Lower leg skin (tissue), 4 donors: ENCODE results near the gene ELF1. TPM values are rescaled to one million over a fixed set of nuclear protein-coding genes. Genes with fewer than 3 reads are reported as not detected.
A peak's percentile ranks its signal among the peaks of the same experiment; 100 is the strongest.

Experiments
- DNase-seq, 2 donors: peaks; one replicate each; pipeline ENCODE4 v3.0.0-alpha.2; 2019; ENCODE audit warnings: low spot score in 2 of 2
- H3K4me3 ChIP-seq: fragments of 200-600 bp; sonication (generic); 2 replicates; pipeline ENCODE4 v1.5.1; 2017; ENCODE audit warnings: mild to moderate bottlenecking, low read depth; ENCODE audit not compliant: poor library complexity, severe bottlenecking
- POLR2A ChIP-seq, 2 donors: fragments of 450-650 bp; IDR thresholded peaks; one replicate each; pipeline ENCODE4 v1.6.1; 2016 to 2017; ENCODE audit warnings: antibody characterized with exemption in 2 of 2, mild to moderate bottlenecking in 1 of 2, moderate library complexity in 1 of 2
- WGBS, 2 donors: methylation state at CpG; one replicate each; pipeline ENCODE4 v1.1.5; 2018; 5-methylcytosine and 5-hydroxymethylcytosine counted together
- intact Hi-C: fragments of 100-400 bp; cut with DNase I; formaldehyde crosslinking; loops from one replicate; pipeline ENCODE4 v1.15.0; 2023; ENCODE audit warnings: low total_unique reads
- total RNA-seq, 4 donors: library from RNA; depleted of rRNA; stranded (reverse); fragments of >200 nt; gene quantifications; one replicate each; pipeline ENCODE4 v1.1.0, GENCODE V29; 2016
- TF ChIP-seq, protein P1 (sequence below), 3 donors: fragments of 450-650 bp; IDR thresholded peaks; one replicate each; pipeline ENCODE4 v1.5.1; 2016; ENCODE audit warnings: antibody characterized with exemption in 3 of 3, mild to moderate bottlenecking in 3 of 3, moderate library complexity in 2 of 3

ELF1 gene
- total RNA-seq, 4 donors from 2014 or later, result 112 to 137 (median 125) TPM

DNA sequence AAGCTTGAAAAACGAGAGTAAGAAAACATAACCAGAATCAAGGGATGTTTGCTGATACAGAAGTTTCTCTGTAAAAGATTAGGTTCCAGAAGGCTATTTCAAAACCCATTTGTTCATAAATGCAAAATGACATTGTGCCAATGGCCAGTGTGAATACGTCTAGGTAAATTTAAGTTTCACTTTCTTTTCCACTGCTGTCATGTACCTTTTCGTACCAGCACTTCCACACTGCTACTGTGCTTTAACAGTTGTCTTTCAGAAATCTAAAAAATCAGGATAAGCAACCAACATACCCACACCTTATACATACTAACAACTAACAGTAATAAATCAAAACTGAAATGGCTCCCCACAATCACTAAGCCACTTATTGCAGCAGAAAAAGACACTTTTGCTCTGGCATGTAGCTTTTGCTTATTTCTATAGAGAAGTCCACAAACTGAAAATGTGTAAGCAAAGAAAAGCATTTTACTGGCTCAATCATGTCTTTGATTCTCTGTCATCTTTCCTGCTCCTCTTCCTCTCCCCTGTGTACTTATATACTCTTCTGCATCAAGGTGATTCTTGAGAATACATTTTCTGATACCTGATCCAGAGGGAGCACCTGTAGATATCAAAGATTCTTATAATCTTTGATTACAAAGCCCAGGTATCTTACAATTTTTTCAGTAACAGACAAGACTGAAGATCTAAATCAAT, 34.3 kb downstream of the ELF1 start:
- WGBS, 2 donors, result 33 to 34% methylated on average over 3 of the region's 3 CpGs
- intact Hi-C loops, result no loop called here
- TF ChIP-seq, protein P1, sequence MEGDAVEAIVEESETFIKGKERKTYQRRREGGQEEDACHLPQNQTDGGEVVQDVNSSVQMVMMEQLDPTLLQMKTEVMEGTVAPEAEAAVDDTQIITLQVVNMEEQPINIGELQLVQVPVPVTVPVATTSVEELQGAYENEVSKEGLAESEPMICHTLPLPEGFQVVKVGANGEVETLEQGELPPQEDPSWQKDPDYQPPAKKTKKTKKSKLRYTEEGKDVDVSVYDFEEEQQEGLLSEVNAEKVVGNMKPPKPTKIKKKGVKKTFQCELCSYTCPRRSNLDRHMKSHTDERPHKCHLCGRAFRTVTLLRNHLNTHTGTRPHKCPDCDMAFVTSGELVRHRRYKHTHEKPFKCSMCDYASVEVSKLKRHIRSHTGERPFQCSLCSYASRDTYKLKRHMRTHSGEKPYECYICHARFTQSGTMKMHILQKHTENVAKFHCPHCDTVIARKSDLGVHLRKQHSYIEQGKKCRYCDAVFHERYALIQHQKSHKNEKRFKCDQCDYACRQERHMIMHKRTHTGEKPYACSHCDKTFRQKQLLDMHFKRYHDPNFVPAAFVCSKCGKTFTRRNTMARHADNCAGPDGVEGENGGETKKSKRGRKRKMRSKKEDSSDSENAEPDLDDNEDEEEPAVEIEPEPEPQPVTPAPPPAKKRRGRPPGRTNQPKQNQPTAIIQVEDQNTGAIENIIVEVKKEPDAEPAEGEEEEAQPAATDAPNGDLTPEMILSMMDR (IDR thresholded peaks at IDR 0.05), result no peak
- no peak for TF ChIP-seq POLR2A (IDR thresholded peaks at IDR 0.05)
- DNase-seq, result no peak
- no peak overlapping the region for H3K4me3 ChIP-seq

DNA sequence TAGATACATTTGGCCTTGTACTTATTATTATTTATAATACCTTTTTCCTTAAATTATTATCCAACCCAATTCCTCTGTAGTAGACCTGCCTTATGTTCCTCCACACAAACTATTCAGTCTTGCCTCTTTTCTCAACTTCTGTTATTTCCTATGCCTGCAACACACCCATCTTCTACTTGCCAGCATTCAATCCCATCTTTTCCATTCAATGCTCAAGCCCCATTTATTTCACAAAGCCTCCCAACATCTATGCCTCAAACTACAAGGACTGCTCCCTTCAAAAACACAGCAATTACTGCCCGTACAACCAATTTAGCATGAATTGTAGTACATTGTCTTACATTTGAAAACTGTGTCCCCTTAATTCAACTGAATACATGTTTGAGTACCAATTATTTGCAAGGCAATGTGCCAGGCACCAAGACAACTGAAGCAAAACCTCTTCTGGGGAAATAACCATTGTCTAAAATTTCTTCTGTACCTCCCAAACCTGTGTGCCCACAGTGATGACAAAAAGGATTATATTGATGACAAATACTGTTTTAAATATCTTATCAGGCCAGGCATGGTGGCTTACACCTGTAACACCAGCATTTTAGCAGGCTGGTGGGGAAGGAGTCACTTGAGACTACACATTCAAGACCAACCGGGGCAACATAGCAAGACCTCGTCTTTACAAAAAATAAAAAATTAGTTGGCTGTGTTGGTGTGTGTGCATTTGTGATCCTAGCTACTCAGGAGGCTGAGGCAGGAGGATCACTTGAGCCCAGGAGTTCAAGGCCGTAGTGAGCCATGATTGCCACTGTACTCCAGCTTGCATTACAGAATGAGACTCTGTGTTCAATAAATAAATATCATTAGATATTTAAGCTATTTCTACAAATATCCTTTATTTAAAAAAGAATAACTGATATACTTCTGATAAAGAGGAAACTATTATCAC, 35.1 kb downstream of the ELF1 start:
- no peak for TF ChIP-seq POLR2A (IDR thresholded peaks at IDR 0.05)
- TF ChIP-seq, protein P1 (IDR thresholded peaks at IDR 0.05), result no peak
- intact Hi-C loops, result no loop called here
- no peak for DNase-seq
- 74 to 81% methylated on average over 4 of the region's 4 CpGs for WGBS, 2 donors
- H3K4me3 ChIP-seq, result no peak overlapping the region

DNA sequence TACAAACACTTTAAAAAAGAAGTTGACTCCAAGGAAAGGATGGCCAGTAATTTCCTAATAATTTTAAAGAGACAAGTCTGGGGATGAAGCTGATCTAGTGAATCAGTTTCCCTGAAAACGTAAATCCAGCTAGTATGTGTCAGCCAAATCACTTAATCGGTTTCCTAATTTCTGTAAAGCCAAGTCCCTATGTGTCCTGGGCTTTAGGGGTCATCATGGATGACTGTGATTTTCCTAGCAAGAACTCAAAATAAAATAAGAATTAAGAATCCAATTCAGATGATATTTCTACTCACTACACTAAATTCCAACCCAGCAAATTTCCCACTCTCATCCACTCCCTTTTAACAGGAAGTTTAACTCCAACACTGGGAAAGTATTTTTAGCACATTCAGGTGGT, 35.9 kb downstream of the ELF1 start:
- TF ChIP-seq POLR2A (IDR thresholded peaks at IDR 0.05), result no peak
- TF ChIP-seq, protein P1 (IDR thresholded peaks at IDR 0.05), result no peak
- WGBS, 2 donors, result 22 to 28% methylated on average over 2 of the region's 2 CpGs
- intact Hi-C loops, result no loop called here
- no peak overlapping the region for H3K4me3 ChIP-seq
- DNase-seq, result no peak

DNA sequence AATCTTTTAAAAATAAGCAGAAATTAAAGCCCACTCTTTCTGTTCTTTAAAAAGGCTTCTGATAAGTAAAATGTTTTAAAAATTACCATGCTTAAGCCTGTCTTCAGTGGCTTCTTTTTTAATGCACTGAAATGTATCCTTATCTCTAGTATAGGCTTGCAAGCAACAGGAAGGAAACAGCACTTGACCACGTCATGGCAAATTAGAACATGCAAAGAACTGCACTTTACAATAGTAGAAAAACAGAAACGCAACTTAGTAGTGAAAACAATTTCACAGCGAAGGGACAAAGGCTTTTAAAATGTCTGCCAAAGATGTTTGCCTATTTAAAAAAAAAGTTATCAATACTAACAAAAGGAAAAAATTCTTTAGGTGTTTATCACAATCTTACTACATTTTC, 36.3 kb downstream of the ELF1 start:
- DNase-seq, result peak in 1 of 2 donors; percentile 62
- intact Hi-C loops, result no loop called here
- TF ChIP-seq POLR2A (IDR thresholded peaks at IDR 0.05), result peak in 1 of 2 donors; percentile 59
- TF ChIP-seq, protein P1 (IDR thresholded peaks at IDR 0.05), result no peak
- WGBS, 2 donors, result 12 to 14% methylated on average over 3 of the region's 3 CpGs
- H3K4me3 ChIP-seq, result no peak overlapping the region

DNA sequence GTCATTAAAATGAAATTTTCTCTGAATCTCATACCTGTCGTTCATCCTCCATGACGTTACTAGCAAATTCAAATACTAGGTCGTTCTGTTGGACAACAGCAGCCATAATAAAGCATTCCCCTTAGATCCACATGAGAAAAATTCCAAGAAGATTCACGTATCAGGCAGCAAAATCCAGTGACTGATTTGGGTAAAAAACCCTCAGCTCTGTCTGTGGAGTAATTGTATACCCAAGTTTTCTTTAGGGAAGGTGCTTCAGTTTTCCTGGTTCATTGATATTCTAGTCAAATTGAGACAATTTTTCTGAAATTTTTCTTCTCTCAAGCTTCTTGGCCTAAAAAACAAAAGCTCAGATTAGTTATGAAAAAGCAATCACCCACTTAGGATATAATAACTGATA, 37.2 kb downstream of the ELF1 start:
- 72 to 73% methylated on average over 4 of the region's 4 CpGs for WGBS, 2 donors
- no peak overlapping the region for H3K4me3 ChIP-seq
- intact Hi-C loops, result loop anchor here (2.0 kb wide), 1 partner anchor 49 kb away; no protein-coding TSS in a partner anchor
- TF ChIP-seq, protein P1 (IDR thresholded peaks at IDR 0.05), result no peak
- no peak for TF ChIP-seq POLR2A (IDR thresholded peaks at IDR 0.05)
- no peak for DNase-seq
